NCI-H1694 (cell line): ENCODE data around the gene SLC18B1.
"Not testable (repeated sequence)": the region's sequence is repeated elsewhere in the genome, so short reads cannot be mapped to it uniquely, and the experiment has no call there.

Experiments used
- DNase-seq: peaks from one replicate; lab custom pipeline; 2025; lab: John Stamatoyannopoulos, UW

The SLC18B1 gene

DNA sequence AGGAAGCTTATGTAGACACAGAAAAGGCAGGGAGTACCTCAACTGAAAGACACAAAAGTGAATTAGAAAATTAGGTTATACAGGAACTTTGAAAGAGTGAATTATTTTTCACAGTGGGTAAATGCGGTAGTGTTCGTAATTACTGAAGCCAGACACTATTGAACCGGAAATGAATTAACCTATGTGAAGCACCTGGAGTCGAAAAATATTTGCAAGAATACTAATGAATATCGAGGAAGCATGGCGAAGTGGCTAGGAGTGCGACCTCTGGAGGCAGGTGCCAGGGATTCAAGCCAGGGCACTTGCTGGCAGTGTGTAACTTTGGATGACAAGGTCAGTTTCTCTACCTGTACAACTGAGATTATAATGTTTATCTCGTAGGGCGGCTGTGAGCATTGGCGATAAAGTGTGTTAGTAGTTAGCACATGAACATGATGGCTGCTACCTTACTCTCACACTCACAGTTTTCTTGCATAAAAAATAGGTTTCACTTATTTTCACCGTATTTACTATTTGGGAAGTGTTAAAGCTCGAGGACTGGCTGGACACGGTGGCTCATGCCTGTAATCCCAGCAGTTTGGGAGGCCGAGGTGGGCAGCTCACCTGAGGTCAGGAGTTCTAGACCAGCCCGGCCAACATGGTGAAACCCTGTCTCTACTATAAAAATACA, 567 bp upstream of the SLC18B1 start:
- DNase-seq = peak; percentile 40

GRCh38 chr6:132795461-132795860, 3.0 kb downstream of the SLC18B1 start:
- DNase-seq = no peak

GRCh38 chr6:132792510-132792909, 5.9 kb downstream of the SLC18B1 start:
- no peak for DNase-seq

DNA sequence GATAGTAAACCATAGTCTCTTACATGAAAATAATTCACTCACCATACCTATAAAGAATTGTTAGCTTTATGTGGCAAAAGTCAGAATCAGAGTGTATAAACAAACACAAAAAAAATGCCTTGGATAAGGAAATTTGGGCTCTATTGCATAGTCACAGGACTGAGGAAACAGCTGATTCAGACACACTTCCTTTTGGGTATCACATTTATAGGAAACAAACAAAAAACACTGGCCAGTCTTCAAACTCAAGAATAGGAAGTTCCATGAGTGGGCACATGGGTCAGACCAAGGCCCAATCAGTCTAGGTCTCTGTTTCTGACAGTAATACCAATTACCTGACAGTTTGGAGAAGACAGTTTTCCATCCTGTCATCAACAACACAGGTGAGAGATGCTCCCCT, 8.0 kb downstream of the SLC18B1 start:
- no peak for DNase-seq

DNA sequence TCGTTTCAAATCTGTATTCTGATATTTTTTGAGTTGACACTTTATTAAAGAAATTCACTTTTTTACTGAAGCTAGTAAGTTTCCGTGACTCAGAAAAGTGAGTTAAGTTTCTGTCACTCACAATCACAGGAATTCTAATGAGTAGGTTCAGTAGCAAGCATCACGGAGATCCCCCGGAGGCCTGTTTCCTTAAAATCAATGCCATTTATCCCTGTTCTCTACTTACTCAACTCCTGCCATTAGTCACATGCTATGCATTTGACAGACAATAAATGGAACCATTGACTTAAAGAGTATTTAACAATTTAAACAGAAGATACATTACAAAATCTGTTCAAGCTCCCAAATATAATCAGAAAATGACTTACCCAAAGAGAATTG, 9.1 kb downstream of the SLC18B1 start:
- no peak for DNase-seq

- no peak for DNase-seq
These were observed 9.6 kb downstream of the SLC18B1 start for GRCh38 chr6:132788658-132789395.

GRCh38 chr6:132785936-132786335, 12.5 kb downstream of the SLC18B1 start:
- DNase-seq = no peak

DNA sequence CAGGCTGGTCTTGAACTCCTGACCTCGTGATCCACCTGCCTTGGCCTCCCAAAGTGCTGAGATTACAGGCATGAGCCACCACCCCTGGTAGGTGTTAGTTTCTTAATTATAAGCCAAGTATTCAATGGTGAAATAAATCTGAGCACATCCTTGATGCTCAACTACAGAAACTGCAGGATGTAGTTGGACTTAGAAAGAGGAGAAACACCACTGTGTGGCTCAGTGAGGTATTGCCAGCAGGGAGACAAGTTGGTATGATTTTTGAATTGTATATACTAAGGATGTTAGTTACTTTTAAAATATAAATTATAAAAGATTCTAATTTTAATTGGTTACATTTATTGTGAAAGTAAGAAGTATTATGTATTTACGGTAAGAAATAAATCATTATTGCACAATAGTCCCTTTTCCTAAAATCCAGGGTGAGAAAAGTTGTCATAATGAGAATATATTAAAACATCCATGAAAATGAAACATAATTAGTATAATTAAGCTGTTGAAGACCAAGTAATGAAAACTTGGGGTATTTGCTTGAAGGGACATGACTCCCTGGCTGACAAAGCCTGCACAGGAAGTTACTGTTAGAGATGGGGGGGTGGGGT, 17.6 kb downstream of the SLC18B1 start:
- no peak for DNase-seq

- DNase-seq = not testable (repeated sequence)
These were observed 20.6 kb downstream of the SLC18B1 start for GRCh38 chr6:132777881-132778280.

- no peak for DNase-seq
These were observed 30.4 kb downstream of the SLC18B1 start for GRCh38 chr6:132768051-132768517.

DNA sequence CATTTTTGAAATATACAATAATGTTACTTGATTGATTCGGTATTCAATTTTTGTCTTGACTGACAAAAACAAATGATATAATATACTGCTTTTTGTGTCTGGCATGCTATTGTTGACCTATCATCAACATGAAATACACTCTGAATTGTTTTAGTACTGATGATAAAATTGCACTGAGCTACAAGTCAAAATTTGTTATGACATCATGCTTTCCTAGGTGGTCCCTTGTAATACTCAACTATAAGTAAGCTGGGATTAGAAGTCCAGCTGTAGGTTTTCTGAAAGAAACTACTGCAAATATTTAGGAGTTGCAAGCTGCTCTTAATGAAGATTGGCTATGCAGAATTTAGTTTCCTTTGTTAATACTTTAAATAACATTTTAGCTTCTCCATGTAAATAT, 32.9 kb downstream of the SLC18B1 start:
- DNase-seq = no peak

- no peak for DNase-seq
These were observed 34.1 kb downstream of the SLC18B1 start for GRCh38 chr6:132764370-132764769.

DNA sequence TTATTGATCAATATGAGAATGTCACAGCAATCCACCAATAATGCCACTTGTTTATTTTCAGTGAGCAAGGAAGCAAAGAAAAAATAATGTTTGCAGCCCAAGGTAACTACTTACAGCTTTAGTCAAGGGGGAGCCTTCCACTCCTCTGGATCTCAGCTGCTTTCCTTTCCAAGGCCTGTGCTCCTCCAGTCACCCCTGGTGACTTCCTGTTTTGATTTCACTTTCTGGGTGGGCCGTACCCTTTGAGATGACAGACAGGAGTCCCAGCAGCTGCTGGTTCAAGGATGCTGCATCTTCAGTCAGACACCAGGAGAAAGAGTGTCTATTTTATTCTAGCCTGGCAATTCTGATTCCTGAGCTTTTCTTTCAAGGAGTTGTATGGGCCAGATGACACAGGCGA, 35.2 kb downstream of the SLC18B1 start:
- DNase-seq = no peak

DNA sequence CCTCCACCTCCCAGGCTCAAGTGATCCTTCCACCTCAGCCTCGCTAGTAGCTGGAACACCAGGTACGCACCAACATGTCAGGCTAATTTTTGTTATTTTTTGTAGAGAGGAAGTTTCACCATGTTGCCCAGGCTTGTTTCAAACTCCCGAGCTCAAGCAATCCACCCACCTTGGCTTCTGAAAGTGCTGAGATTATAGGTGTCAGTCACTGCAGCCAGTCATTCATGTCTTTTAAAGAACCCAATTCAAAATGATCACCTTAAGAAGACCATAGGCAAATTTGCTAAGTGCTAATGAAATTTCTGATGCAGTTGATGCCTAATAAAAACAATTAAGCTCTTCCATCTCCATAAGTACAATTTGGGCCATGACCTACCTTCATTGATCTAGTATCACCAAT, 38.2 kb downstream of the SLC18B1 start:
- no peak for DNase-seq

- DNase-seq = no peak
These were observed 39.7 kb downstream of the SLC18B1 start for GRCh38 chr6:132758689-132759088.

DNA sequence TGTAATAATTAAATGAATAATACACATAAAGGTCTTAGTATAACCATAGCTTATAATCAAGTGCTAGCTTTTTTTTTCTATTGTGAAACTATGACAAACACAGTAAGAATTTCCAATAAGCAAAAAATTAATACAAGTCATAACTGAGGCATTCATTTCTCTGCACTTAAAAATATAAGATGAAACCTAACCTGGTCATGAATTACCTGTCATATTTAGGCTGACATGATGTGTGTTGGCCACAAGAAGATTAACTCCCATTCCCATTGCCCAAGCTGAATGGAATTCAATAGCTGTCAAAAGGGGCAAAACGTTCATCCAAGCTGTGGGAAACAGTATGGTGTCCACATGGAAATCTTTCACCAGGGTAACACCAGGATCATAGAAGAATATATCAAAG, 46.2 kb downstream of the SLC18B1 start:
- no peak for DNase-seq

- DNase-seq = no peak
These were observed 46.6 kb downstream of the SLC18B1 start for GRCh38 chr6:132751828-132752227.

- no peak for DNase-seq
These were observed 47.1 kb downstream of the SLC18B1 start for GRCh38 chr6:132751306-132751705.

DNA sequence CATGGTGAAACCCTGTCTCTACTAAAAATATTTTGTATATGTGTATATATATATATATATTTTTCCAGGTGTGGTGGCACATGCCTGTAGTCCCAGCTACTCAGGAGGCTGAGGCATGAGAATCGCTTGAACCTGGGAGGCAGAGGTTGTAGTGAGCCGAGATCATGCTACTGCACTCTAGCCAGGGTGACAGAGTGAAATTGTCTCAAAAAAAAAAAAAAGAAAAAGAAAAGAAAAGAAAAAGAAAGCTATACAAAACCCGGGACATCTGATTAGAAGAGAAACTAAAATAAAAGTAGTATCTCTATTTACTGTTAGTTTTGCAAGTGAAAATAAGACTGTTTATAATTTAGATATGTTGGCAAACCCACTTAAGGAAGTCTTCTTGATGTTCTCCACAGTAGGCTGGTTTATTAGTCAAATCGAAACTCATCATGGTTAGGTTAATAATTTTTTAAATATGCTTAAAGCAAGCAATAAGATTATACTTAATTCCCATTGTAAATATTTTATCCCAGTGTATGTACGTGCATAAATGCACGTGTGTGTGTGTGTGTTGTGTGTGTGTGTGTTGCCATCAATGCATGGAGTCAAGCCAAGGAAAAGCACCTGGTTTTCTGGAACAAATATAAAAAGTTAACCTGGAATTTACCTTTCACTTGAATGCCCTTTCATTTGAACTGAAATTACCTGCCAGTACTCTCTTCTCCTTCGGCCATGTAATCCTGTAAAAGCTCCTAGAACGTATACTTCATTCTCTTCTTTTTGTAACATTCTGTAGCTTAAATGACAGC, 47.8 kb downstream of the SLC18B1 start:
- no peak for DNase-seq

- no peak for DNase-seq
These were observed 49.3 kb downstream of the SLC18B1 start for GRCh38 chr6:132749111-132749510.

DNA sequence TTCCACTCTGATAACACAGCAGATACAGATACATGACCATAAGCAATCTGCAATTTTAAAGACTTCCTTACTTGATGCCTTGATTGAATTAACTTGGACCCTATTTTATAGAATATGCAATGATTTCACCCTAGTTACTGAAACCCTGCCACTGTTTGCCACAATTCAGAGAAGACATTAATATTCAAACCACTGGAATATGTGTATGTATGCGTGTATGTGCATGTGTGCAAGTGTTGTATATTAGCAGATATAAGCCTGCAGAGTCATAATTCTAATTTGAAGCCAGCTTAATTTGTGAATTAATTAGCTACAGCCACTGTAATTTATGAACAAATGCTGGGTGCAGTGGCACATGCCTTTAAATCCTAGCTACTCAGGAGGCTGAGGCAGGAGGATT, 50.0 kb downstream of the SLC18B1 start:
- no peak for DNase-seq

GRCh38 chr6:132746048-132746447, 52.4 kb downstream of the SLC18B1 start:
- no peak for DNase-seq
